D721Med (cell line): ENCODE data around the gene PLA2G4E.

Experiments
- DNase-seq: peaks from one replicate; pipeline ENCODE4 v3.0.0; 2011; ENCODE audit warnings: low spot score; ENCODE audit not compliant: insufficient read length
- FAIRE-seq: peaks from 2 replicates; lab custom pipeline; 2011; peaks lifted over from hg19 to GRCh38; lab: Jason Lieb, UNC
- CTCF ChIP-seq: IDR thresholded peaks from 2 replicates; pipeline ENCODE4 v1.5.1; 2012; ENCODE audit warnings: mild to moderate bottlenecking, control low read depth; ENCODE audit not compliant: insufficient read depth; ENCODE audit errors: missing control alignments

The PLA2G4E gene

GRCh38 chr15:41996921-41997592 lies 23.8 kb downstream of the PLA2G4E start:
- FAIRE-seq (no peak), DNase-seq (no peak)
- no peak for TF ChIP-seq CTCF

GRCh38 chr15:41996376-41996775 lies 24.5 kb downstream of the PLA2G4E start:
- FAIRE-seq: no peak
- no peak for DNase-seq
- no peak for TF ChIP-seq CTCF

DNA sequence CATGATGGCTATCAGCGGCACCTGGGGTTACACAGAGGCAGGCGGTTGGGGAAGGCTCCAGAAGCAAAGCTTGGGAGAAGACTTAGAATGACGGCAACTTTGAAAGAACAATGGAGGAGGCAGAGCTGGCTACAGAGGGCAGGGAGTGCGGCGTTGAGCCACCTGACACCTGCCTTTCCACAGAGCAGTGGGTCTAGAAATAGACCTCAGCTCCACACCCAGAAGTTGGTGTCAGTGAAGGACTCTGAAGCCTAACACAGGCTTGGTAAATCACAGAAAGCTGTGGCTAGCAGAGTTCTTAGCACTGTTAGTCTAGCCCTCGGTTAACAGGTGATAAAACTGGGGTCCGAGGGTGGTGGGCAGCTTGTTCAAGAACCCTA lies 25.4 kb downstream of the PLA2G4E start:
- no peak for TF ChIP-seq CTCF
- DNase-seq (no peak), FAIRE-seq (no peak)

DNA sequence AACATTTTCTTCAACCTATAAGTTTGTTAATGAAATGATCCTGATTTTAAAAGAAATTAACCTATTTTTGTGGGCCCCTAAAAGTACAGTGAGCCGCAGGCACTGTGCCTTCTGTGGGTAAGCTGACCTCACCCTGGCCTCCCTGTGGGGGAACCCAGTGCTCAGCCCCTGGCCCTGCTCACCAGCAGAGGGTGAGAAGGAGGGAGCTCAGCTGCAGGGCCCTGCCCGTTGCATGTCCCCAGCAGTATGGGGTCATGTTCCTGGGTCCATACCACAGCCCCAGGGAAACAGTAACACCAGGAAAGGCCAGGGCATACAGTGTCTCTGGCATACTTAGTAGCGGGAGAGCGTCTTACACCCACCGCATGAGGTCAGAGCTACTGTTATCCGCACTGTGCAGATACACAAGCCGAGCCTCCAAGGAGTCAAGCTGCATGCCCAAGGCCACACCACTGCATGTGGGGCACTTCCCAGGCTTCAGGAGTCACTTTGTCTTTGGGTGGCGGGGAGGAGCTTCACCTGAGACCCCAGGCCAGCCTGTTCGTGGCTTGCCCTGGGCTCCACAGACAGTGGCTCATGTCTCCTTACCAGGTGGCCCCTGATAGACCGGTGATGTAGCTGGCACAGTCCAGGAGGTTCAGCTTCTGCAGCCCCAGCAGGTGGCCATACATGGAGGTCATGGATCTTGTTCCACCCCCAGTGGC lies 25.9 kb downstream of the PLA2G4E start:
- FAIRE-seq (no peak), DNase-seq (no peak)
- no peak for TF ChIP-seq CTCF

DNA sequence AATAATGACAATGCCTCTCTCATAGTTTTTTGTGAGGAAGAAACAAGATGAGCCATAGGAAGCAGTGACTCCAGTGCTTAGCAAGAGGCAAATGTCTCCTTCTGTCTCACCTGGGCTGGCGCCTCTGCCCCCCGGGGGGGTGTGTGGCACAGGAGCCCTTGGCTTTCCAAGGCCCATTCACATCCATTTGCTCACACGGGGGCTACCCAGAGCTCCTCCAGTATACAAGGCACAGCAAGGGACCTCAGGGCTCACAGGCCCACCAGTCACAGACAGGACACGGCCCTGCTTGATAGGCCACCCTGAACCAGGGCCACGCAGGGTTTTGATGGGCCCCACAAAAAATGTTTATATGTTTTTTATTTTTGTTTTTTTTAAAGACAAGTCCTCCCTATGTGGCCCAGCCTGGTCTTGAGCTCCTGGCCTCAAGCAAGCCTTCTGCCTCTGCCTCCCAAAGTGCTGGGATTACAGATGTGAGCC lies 26.6 kb downstream of the PLA2G4E start:
- no peak for DNase-seq
- TF ChIP-seq CTCF: no peak
- FAIRE-seq: no peak

- DNase-seq: no peak
- no peak for TF ChIP-seq CTCF
- FAIRE-seq: no peak
Observed at GRCh38 chr15:41993472-41994170, 27.2 kb downstream of the PLA2G4E start.
